Gastrocnemius medialis (tissue), 4 donors: Measurements from ENCODE around the gene SPATA13. TPM values are rescaled to one million over a fixed set of nuclear protein-coding genes. Genes with fewer than 3 reads are reported as not detected.

Experiments
- ATAC-seq, 2 donors: fragments of 150-250 bp; one replicate each; pipeline ENCODE4 v1.9.1; 2016
- DNase-seq, 2 donors: peaks; one replicate each; pipeline ENCODE4 v3.0.0-alpha.2; 2019
- H3K27ac ChIP-seq, 4 donors: fragments of 200-600 bp; sonication (generic); 1 replicate in 1 of 4; 2 replicates in 3 of 4; pipeline ENCODE4 v1.5.1; 2016 to 2018; ENCODE audit warnings: mild to moderate bottlenecking in 2 of 4, moderate library complexity in 1 of 4
- H3K27me3 ChIP-seq, 3 donors: fragments of 200-600 bp; sonication (generic) in 2 of 3; 1 replicate in 1 of 3; 2 replicates in 2 of 3; pipeline versions ENCODE4 v1.5.1 to v1.6.0; 2016 to 2019; ENCODE audit warnings: mild to moderate bottlenecking in 1 of 3, moderate library complexity in 1 of 3
- H3K36me3 ChIP-seq, 2 donors: fragments of 200-600 bp; sonication (generic) in 1 of 2; one replicate each; pipeline ENCODE4 v1.5.1; 2017 to 2018
- H3K4me1 ChIP-seq, 2 donors: fragments of 200-600 bp; sonication (generic) in 1 of 2; one replicate each; pipeline ENCODE4 v1.5.1; 2016 to 2017; ENCODE audit warnings: mild to moderate bottlenecking in 2 of 2
- H3K4me3 ChIP-seq, 4 donors: fragments of 200-600 bp; sonication (generic) in 3 of 4; 1 replicate in 1 of 4; 2 replicates in 3 of 4; pipeline ENCODE4 v1.5.1; 2016 to 2019; ENCODE audit warnings: mild to moderate bottlenecking in 2 of 4
- H3K9me3 ChIP-seq, 3 donors: fragments of 200-600 bp; sonication (generic) in 2 of 3; 1 replicate in 1 of 3; 2 replicates in 2 of 3; pipeline ENCODE4 v1.5.1; 2016 to 2019
- CTCF ChIP-seq, 5 experiments: fragments of 450-650 bp in 3 of 5; fragments of 200-600 bp in 2 of 5; sonication (generic) in 2 of 5; IDR thresholded peaks in 4 of 5; conservative IDR thresholded peaks in 1 of 5; 1 replicate in 4 of 5; 2 replicates in 1 of 5; pipeline ENCODE4 v1.5.1; 2016 to 2019; ENCODE audit warnings: antibody characterized with exemption in 5 of 5, mild to moderate bottlenecking in 3 of 5, moderate library complexity in 3 of 5
- POLR2A ChIP-seq, 2 donors: fragments of 450-650 bp; IDR thresholded peaks; one replicate each; pipeline ENCODE4 v1.6.1; 2017; ENCODE audit warnings: antibody characterized with exemption in 2 of 2, mild to moderate bottlenecking in 2 of 2, moderate library complexity in 2 of 2
- in situ Hi-C, 4 donors: fragments of 200-750 bp; cut with MboI; loops; one replicate each; pipeline versions ENCODE4 v1.15.0 to v1.8.0; 2017; ENCODE audit warnings: low sequenced_read_pairs in 4 of 4
- intact Hi-C: fragments of 100-400 bp; cut with DNase I; formaldehyde crosslinking; loops from one replicate; pipeline ENCODE4 v1.15.1; 2023; ENCODE audit warnings: low total_unique reads
- total RNA-seq, 4 donors: library from RNA; depleted of rRNA; stranded (reverse); fragments of >200 nt; gene quantifications; one replicate each; pipeline versions ENCODE4 v1.1.0 to v1.2.3, GENCODE V29; 2016

Gene SPATA13
- total RNA-seq, 4 donors from 2014 or later, result 3.2 to 17.0 (median 5.8) TPM

- Histone ChIP-seq H3K27me3 (no peaks in the 10 kb centered on the region), H3K27ac (peak overlapping the region in 2 of 4 donors; percentile 3 to 33), H3K4me3 (no peak overlapping the region), H3K4me1 (peaks cover 3 to 8% of the 10 kb centered on the region in 2 donors), H3K9me3 (no peaks in the 10 kb centered on the region), H3K36me3 (no peaks in the 10 kb centered on the region)
- in situ Hi-C loops (no loop called here), intact Hi-C loops (no loop called here)
- TF ChIP-seq POLR2A (IDR thresholded peaks at IDR 0.05), result no peak
- no peak for TF ChIP-seq CTCF (IDR thresholded peaks at IDR 0.05 in 4 of 5, conservative IDR thresholded peaks at IDR 0.05 in 1 of 5)
- no peak for DNase-seq
- no peak for ATAC-seq
These were observed 103.1 kb downstream of the SPATA13 start for GRCh38 chr13:24263632-24264031.

DNA sequence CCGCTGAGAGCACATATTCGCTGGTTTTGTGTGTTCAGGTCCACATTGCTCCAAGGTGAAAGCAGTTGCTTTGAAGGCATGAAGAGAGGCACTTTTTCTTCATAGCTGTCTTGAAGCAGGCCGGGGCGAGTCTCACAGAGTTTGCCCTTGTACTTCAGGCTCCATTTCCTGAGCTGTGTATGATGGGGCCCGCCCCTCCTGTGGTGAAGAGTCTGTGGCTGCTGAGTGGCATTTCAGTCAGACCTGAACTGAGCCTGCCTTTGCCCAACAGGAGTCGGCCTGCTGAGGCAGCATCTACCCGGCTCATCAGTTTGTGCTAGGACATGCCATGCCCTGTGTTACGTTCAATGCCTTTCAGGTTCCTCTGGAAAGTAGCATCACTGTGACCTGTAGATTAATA is 104.5 kb downstream of the SPATA13 start:
- TF ChIP-seq CTCF (IDR thresholded peaks at IDR 0.05 in 4 of 5, conservative IDR thresholded peaks at IDR 0.05 in 1 of 5) (no peak), POLR2A (IDR thresholded peaks at IDR 0.05) (no peak)
- intact Hi-C loops, result no loop called here

GRCh38 chr13:24265453-24265852 is 104.9 kb downstream of the SPATA13 start:
- H3K4me1 ChIP-seq, result peaks cover 6 to 14% of the 10 kb centered on the region in 2 donors
- no peaks in the 10 kb centered on the region for H3K27me3 ChIP-seq
- no peaks in the 10 kb centered on the region for H3K9me3 ChIP-seq
- no peak overlapping the region for H3K4me3 ChIP-seq
- intact Hi-C loops, result no loop called here
- DNase-seq (no peak), ATAC-seq (no peak)
- TF ChIP-seq POLR2A (IDR thresholded peaks at IDR 0.05) (no peak), CTCF (IDR thresholded peaks at IDR 0.05 in 4 of 5, conservative IDR thresholded peaks at IDR 0.05 in 1 of 5) (no peak)
- no peak overlapping the region for H3K27ac ChIP-seq
- H3K36me3 ChIP-seq, result no peaks in the 10 kb centered on the region
- in situ Hi-C loops, result no loop called here

More for the DNA sequence above, 104.5 kb downstream of the SPATA13 start:
- Histone ChIP-seq H3K27me3 (no peaks in the 10 kb centered on the region), H3K27ac (peak overlapping the region in 1 of 4 donors; percentile 21), H3K4me3 (no peak overlapping the region), H3K4me1 (peaks cover 3 to 9% of the 10 kb centered on the region in 2 donors), H3K36me3 (no peaks in the 10 kb centered on the region), H3K9me3 (no peaks in the 10 kb centered on the region)
- in situ Hi-C loops, result no loop called here
- ATAC-seq (no peak), DNase-seq (no peak)

GRCh38 chr13:24267274-24267673 is 106.8 kb downstream of the SPATA13 start:
- ATAC-seq, result no peak
- Histone ChIP-seq H3K27ac (peak overlapping the region; percentile 30 to 64 (median 46)), H3K27me3 (no peaks in the 10 kb centered on the region), H3K36me3 (no peaks in the 10 kb centered on the region), H3K4me3 (peak overlapping the region in 3 of 4 donors; percentile 2 to 14 (median 8)), H3K4me1 (peaks cover 5 to 17% of the 10 kb centered on the region in 2 donors), H3K9me3 (no peaks in the 10 kb centered on the region)
- intact Hi-C loops, result no loop called here
- no peak for DNase-seq
- in situ Hi-C loops, result no loop called here
- TF ChIP-seq POLR2A (IDR thresholded peaks at IDR 0.05) (no peak), CTCF (IDR thresholded peaks at IDR 0.05 in 4 of 5, conservative IDR thresholded peaks at IDR 0.05 in 1 of 5) (no peak)

- intact Hi-C loops (no loop called here), in situ Hi-C loops (no loop called here)
These were observed 107.3 kb downstream of the SPATA13 start for GRCh38 chr13:24267801-24268200.

More at GRCh38 chr13:24267801-24268200, 107.3 kb downstream of the SPATA13 start:
- H3K27ac ChIP-seq, result peak overlapping the region; percentile 30 to 64 (median 46)
- peak overlapping the region in 2 of 4 donors; percentile 8 to 14 for H3K4me3 ChIP-seq
- no peaks in the 10 kb centered on the region for H3K36me3 ChIP-seq
- no peak for TF ChIP-seq POLR2A (IDR thresholded peaks at IDR 0.05)
- TF ChIP-seq CTCF (IDR thresholded peaks at IDR 0.05 in 4 of 5, conservative IDR thresholded peaks at IDR 0.05 in 1 of 5), result no peak
- DNase-seq, result no peak
- H3K9me3 ChIP-seq, result no peaks in the 10 kb centered on the region
- H3K4me1 ChIP-seq, result peaks cover 5 to 22% of the 10 kb centered on the region in 2 donors
- ATAC-seq, result no peak
- H3K27me3 ChIP-seq, result no peaks in the 10 kb centered on the region
